Measurements from ENCODE around the gene SLC26A6. TPM values are rescaled to one million over a fixed set of nuclear protein-coding genes. Genes with fewer than 3 reads are reported as not detected.

SLC26A6 gene
- total and polyA plus RNA-seq, 10 of the 15 experiments (the other 5 are each of a cell fraction or from before 2014, with no cell fraction given), result 2.1 to 24.9 (median 13.3) TPM

GRCh38 chr3:48644898-48645760 is 9.9 kb upstream of the SLC26A6 start:
- CTCF ChIA-PET, result no interaction called here

More at GRCh38 chr3:48644898-48645760, 9.9 kb upstream of the SLC26A6 start:
- no TSS peak for BruUV-seq (replicated peaks)
- WGBS (ENCODE audit: insufficient coverage, insufficient replicate concordance, low lambda C conversion rate, missing lambda C conversion rate), result 50% methylated on average over 18 of the region's 22 CpGs
- Histone ChIP-seq H2AFZ (ENCODE audit: control insufficient read depth, low read depth, low read length) (no peak overlapping the region), H3K9me3 (replicated peaks; ENCODE audit: control insufficient read depth, insufficient read depth, low read length) (no peaks in the 10 kb centered on the region), H3K4me1 (ENCODE audit: control insufficient read depth, insufficient read depth, low read length) (no peaks in the 10 kb centered on the region), H3K27me3 (replicated peaks in 1 of 2; ENCODE audit: control insufficient read depth in 2 of 2, insufficient read depth in 2 of 2, low read length in 1 of 2) (no peaks in the 10 kb centered on the region), H3K9ac (ENCODE audit: control insufficient read depth, insufficient read depth, low read length) (no peak overlapping the region), H3K79me2 (ENCODE audit: control insufficient read depth, insufficient read depth, low read length) (no peaks in the 10 kb centered on the region), H3K36me3 (ENCODE audit: control insufficient read depth in 2 of 2, insufficient read depth in 2 of 2, low read length in 1 of 2) (no peaks in the 10 kb centered on the region), H3K4me3 (no peak overlapping the region), H3K27ac (ENCODE audit: control insufficient read depth, insufficient read depth) (no peak overlapping the region), H4K20me1 (ENCODE audit: control insufficient read depth, insufficient read depth) (no peaks in the 10 kb centered on the region), H3K4me2 (ENCODE audit: control insufficient read depth, insufficient read depth) (no peak overlapping the region)
- DNase-seq (ENCODE audit: low read depth, low spot score) (no peak), ATAC-seq (no peak), FAIRE-seq (no peak)
- ChIA-PET SMC1A (ENCODE audit: uncharacterized antibody, unreplicated experiment) (no interaction called here), POLR2A (no interaction called here), RAD21 (ENCODE audit: unreplicated experiment) (no interaction called here)
- TF ChIP-seq, protein P1, sequence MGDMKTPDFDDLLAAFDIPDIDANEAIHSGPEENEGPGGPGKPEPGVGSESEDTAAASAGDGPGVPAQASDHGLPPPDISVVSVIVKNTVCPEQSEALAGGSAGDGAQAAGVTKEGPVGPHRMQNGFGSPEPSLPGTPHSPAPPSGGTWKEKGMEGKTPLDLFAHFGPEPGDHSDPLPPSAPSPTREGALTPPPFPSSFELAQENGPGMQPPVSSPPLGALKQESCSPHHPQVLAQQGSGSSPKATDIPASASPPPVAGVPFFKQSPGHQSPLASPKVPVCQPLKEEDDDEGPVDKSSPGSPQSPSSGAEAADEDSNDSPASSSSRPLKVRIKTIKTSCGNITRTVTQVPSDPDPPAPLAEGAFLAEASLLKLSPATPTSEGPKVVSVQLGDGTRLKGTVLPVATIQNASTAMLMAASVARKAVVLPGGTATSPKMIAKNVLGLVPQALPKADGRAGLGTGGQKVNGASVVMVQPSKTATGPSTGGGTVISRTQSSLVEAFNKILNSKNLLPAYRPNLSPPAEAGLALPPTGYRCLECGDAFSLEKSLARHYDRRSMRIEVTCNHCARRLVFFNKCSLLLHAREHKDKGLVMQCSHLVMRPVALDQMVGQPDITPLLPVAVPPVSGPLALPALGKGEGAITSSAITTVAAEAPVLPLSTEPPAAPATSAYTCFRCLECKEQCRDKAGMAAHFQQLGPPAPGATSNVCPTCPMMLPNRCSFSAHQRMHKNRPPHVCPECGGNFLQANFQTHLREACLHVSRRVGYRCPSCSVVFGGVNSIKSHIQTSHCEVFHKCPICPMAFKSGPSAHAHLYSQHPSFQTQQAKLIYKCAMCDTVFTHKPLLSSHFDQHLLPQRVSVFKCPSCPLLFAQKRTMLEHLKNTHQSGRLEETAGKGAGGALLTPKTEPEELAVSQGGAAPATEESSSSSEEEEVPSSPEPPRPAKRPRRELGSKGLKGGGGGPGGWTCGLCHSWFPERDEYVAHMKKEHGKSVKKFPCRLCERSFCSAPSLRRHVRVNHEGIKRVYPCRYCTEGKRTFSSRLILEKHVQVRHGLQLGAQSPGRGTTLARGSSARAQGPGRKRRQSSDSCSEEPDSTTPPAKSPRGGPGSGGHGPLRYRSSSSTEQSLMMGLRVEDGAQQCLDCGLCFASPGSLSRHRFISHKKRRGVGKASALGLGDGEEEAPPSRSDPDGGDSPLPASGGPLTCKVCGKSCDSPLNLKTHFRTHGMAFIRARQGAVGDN (IDR thresholded peaks at IDR 0.05), result no peak
- no peak for TF ChIP-seq JUND (IDR thresholded peaks at IDR 0.05; ENCODE audit: low read depth, low read length)
- no peak for TF ChIP-seq CREB1 (IDR thresholded peaks at IDR 0.05; ENCODE audit: low read depth)
- no peak for TF ChIP-seq STAT1 (conservative IDR thresholded peaks at IDR 0.05)
- TF ChIP-seq EED (IDR thresholded peaks at IDR 0.05; ENCODE audit: low read depth), result no peak
- TF ChIP-seq RBBP5 (conservative IDR thresholded peaks at IDR 0.05), result no peak
- intact Hi-C loops (cut with micrococcal nuclease; ENCODE audit: unreplicated experiment) (no loop called here), in situ Hi-C loops (cut with MboI) (no loop called here)
